ENCODE measurements around the gene SMU1.

SMU1 gene

GRCh38 chr9:33076046-33077004 is at the start of gene SMU1:
Gene SMU1 (minus strand): TSS chr9:33076674. CDS start chr9:33076608, 66 bp downstream.
- DNase-seq, result peak; percentile 94 to 96

DNA sequence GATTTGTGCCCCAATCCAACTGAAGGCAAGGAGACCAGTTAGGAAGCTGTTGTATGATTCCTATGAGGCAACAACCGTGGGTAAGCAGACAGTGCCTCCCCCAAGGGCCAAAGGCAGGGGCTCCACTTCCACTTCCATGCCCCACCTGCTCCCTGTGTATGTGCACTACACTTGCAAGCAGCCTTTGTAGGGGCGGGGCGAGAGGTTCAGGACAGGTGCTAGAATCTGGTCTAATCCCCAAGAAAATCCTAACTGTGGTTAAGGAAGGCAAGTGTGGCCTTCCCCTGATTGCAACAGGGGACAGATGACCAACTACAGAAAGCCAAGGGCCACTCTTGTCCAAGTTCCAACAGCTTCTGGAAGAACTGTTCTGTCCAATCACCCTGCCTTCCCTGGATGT is 49.0 kb upstream of the SMU1 start:
- no peak for DNase-seq

DNA sequence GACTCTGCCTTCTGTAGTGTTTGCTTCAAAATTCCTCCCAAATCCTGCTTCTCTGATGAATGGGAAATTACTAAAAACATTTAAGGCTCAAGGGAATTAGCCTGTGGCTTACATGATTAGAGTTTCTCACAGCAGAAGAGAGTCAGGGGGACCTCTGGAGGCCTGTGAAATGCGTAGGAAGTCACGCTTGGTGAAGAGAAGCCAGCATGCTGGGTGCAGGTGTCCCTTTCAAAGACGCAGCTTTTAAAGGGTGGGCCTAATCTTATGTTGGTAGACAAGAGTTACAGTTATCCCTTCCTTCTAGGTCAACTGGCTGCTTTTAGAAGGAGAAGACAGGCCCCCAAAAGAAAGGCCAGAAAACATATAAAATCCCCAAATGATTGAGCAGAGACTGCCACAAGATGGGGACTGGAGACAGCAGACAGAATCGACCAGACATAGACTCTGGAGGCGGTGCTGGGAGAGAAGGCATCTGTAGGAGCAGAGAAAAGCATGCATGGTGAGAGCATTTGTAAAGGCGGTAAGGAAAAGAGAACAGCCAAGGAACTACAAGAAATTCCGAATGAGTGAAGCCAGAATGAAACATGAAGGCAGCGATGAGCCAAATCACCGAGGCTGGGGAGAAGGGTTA is 48.4 kb upstream of the SMU1 start:
- DNase-seq, result no peak

DNA sequence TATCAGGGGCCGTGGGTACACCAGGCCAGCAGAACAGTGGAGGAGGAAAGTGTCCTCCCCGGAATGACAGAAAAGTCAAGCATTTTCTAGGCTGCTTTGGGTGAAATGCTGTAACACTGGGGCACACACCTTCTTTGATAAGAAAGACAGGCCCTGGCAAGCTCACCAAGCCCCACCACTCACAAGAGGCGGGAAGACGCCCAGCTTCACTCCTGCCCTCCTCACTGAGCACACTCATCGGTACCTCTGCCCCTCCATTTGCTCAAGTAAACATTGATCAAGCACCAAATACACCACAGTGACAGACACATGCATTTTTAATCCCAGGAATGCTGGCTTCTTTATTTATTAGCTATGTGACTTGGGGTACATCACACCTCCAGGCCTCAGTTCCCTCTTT is 47.6 kb upstream of the SMU1 start:
- DNase-seq, result no peak

- DNase-seq, result no peak
Observed at GRCh38 chr9:33123407-33124031, 47.0 kb upstream of the SMU1 start.

GRCh38 chr9:33120620-33121019 is 44.1 kb upstream of the SMU1 start:
- DNase-seq, result no peak

- no peak for DNase-seq
Observed at GRCh38 chr9:33117796-33118195, 41.3 kb upstream of the SMU1 start.

- DNase-seq, result no peak
Observed at GRCh38 chr9:33117306-33117705, 40.8 kb upstream of the SMU1 start.

DNA sequence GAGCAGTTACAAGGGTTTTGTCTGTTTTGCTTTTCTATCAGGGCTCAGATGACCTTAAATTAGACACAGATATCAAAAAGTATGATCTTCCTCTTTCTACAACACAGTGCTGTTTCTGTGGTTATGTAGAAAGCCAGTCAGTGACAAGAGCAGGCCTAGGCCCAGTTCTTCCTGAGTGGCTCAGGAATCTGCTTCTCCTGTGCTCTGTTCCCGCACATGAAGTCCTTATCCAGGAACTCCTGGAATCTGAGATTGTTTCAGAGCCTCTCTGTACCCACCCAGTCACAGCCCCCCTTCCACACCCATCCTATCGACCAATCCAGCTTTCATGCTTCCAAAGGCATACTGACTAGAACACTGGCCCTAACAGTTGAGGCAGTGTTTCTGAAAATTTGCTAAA is 40.4 kb upstream of the SMU1 start:
- DNase-seq, result no peak

GRCh38 chr9:33114746-33115145 is 38.3 kb upstream of the SMU1 start:
- no peak for DNase-seq

GRCh38 chr9:33113799-33114547 is 37.5 kb upstream of the SMU1 start:
- no peak for DNase-seq

DNA sequence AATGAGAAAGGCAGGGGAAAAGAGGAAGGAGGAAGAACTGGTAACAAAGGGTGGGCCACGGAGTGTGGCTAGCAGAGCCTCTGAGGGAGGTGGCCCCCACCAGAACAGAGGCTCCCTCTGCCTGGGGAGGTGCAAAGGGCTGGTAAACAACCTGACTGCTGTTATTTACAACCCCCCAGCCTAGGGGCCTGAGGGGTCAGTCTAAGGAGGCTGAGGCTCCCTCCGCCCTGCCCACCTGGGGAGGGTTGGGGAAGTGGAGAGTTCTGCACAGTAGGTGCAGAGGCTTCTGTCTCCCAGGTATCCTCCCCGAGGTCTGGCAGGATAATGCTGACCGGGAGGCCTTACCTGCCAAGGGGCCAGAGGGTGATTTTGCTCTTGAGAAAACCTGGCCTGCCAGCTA is 35.6 kb upstream of the SMU1 start:
- no peak for DNase-seq

DNA sequence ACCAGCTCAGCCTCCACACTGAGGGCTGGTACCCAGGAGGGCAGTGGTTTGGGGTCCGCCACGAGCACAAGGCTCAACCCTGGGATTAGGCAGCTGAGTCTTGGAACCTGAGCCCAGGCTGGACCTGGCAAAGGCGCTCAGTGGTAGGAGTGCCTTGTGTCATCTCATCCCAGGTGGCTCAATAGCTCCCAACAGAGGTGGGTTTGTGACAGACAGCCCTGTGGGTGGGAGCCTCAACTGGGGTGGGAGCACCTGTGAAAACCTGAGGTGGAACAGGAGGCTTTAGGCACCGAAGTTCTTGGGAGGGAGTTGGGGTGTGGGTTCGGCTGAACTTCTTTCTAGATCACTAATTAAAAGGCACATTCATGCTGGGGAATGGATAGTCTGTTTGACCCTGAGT is 35.2 kb upstream of the SMU1 start:
- no peak for DNase-seq

- no peak for DNase-seq
Observed at GRCh38 chr9:33110686-33111085, 34.2 kb upstream of the SMU1 start.

GRCh38 chr9:33109850-33110595 is 33.5 kb upstream of the SMU1 start:
- DNase-seq, result no peak

GRCh38 chr9:33109097-33109496 is 32.6 kb upstream of the SMU1 start:
- no peak for DNase-seq

- no peak for DNase-seq
Observed at GRCh38 chr9:33108472-33108871, 32.0 kb upstream of the SMU1 start.

DNA sequence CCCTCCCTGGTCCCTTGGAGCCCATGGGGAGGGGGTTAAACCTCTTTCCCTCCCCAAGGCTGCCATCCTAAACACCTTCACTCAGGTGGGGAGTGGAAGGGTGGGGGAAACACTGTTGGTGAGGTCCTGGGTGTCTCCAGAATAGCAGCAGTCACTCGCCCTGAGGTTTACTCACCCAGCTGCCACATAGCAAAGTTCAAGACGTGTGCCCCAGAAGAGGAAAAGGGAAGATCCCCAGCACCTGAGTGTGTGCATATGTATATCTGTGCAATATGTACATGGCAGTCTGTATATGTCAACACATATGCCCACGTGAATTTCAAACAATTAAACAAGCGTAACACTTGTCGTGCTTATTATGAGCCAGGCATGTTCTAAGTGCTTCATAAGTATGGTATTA is 31.3 kb upstream of the SMU1 start:
- DNase-seq, result no peak

- DNase-seq, result no peak
Observed at GRCh38 chr9:33106827-33107621, 30.6 kb upstream of the SMU1 start.

DNA sequence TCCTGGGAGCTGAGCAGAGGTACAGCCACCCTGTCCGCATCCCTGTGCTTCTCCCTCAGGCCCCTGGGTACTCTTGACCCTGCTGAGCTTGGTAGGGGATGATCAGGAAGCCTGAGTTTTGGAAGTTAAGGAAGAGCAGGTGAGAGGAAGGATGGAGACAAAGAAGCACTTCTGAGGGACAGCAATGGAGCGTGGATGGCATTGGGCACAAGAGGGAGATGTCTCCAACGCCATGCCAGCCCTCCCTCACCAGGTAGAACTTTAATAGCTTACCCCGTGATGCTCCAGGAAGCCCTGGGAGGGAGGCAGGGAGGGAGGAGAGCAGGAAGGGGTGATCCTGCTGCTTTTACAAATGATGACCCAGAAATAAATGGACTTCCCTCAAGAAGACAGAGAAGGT is 29.9 kb upstream of the SMU1 start:
- DNase-seq, result no peak

DNA sequence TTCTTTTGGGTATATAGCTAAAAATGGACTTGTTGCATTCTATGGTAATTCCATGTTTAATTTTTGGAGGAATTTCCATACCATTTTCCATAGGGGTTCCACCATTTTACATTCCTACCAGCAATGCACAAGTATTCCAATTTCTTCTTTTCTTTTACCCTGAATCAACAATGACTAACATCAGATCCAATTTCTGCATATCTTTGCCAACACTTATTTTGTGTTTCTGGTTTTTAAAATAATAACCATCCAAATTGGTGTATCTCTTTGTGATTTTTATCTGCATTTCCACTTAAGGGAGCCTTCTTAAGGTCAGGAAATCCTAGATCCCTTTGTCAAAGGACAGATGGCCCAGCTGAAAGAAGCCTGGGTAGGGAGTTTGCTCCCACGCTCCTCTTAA is 29.5 kb upstream of the SMU1 start:
- no peak for DNase-seq

GRCh38 chr9:33105504-33105903 is 29.0 kb upstream of the SMU1 start:
- DNase-seq, result no peak
